ENCODE measurements around the gene ALDH1L2. TPM values are rescaled to one million over a fixed set of nuclear protein-coding genes. Genes with fewer than 3 reads are reported as not detected.

ALDH1L2 gene
- total RNA-seq, 1 experiment from 2014 or later: 26.1 TPM

- peaks cover 32% of the 10 kb centered on the region for H3K36me3 Mint-ChIP-seq (ENCODE audit: insufficient read depth, unreplicated experiment)
- no peak overlapping the region for H3K27ac Mint-ChIP-seq (ENCODE audit: unreplicated experiment)
- H3K9me3 Mint-ChIP-seq (ENCODE audit: unreplicated experiment): no peaks in the 10 kb centered on the region
- no peak overlapping the region for H3K4me3 ChIP-seq (ENCODE audit: low read depth, low read length)
- H3K36me3 ChIP-seq (ENCODE audit: control insufficient read depth, insufficient read depth, low read length): no peaks in the 10 kb centered on the region
- no peaks in the 10 kb centered on the region for H3K27me3 ChIP-seq (replicated peaks; ENCODE audit: control insufficient read depth, insufficient read depth, low read length)
- no peak for DNase-seq
- H3K9me3 ChIP-seq: no peaks in the 10 kb centered on the region
- intact Hi-C loops (cut with micrococcal nuclease; ENCODE audit: unreplicated experiment): no loop called here
- H3K4me1 ChIP-seq: no peaks in the 10 kb centered on the region
- no peak for TF ChIP-seq CTCF (IDR thresholded peaks at IDR 0.05; ENCODE audit: insufficient read depth in 1 of 2, low read depth in 1 of 2, low read length in 1 of 2, severe bottlenecking in 1 of 2, unreplicated experiment in 1 of 2)
- CTCF ChIA-PET: no interaction called here
- H3K4me3 Mint-ChIP-seq (ENCODE audit: unreplicated experiment): no peak overlapping the region
- POLR2A ChIA-PET: no interaction called here
- no peaks in the 10 kb centered on the region for H3K27me3 Mint-ChIP-seq (ENCODE audit: insufficient read depth, unreplicated experiment)
- H3K4me1 Mint-ChIP-seq (ENCODE audit: low read depth, unreplicated experiment): no peaks in the 10 kb centered on the region
- BruUV-seq (replicated peaks): no TSS peak
Observed at GRCh38 chr12:105047308-105047707, 37.0 kb downstream of the ALDH1L2 start.

- H3K4me1 ChIP-seq: peaks cover 9% of the 10 kb centered on the region; the same call in 1 of the 2 replicates
- CTCF ChIA-PET: no interaction called here
- no peaks in the 10 kb centered on the region for H3K36me3 Mint-ChIP-seq (ENCODE audit: insufficient read depth, unreplicated experiment)
- no peak for TF ChIP-seq CTCF (IDR thresholded peaks at IDR 0.05; ENCODE audit: insufficient read depth in 1 of 2, low read depth in 1 of 2, low read length in 1 of 2, severe bottlenecking in 1 of 2, unreplicated experiment in 1 of 2)
- no peaks in the 10 kb centered on the region for H3K9me3 ChIP-seq
- H3K27me3 ChIP-seq (replicated peaks; ENCODE audit: control insufficient read depth, insufficient read depth, low read length): no peaks in the 10 kb centered on the region
- no peak overlapping the region for H3K4me3 ChIP-seq (ENCODE audit: low read depth, low read length)
- H3K4me1 Mint-ChIP-seq (ENCODE audit: low read depth, unreplicated experiment): no peaks in the 10 kb centered on the region
- POLR2A ChIA-PET: no interaction called here
- no peaks in the 10 kb centered on the region for H3K36me3 ChIP-seq (ENCODE audit: control insufficient read depth, insufficient read depth, low read length)
- BruUV-seq (replicated peaks): no TSS peak
- H3K9me3 Mint-ChIP-seq (ENCODE audit: unreplicated experiment): no peaks in the 10 kb centered on the region
- H3K4me3 Mint-ChIP-seq (ENCODE audit: unreplicated experiment): no peak overlapping the region
- DNase-seq: no peak
- intact Hi-C loops (cut with micrococcal nuclease; ENCODE audit: unreplicated experiment): no loop called here
- H3K27me3 Mint-ChIP-seq (ENCODE audit: insufficient read depth, unreplicated experiment): no peaks in the 10 kb centered on the region
- no peak overlapping the region for H3K27ac Mint-ChIP-seq (ENCODE audit: unreplicated experiment)
Observed at GRCh38 chr12:105041186-105041585, 43.1 kb downstream of the ALDH1L2 start.

- BruUV-seq (replicated peaks): no TSS peak
- intact Hi-C loops (cut with micrococcal nuclease; ENCODE audit: unreplicated experiment): no loop called here
- Histone ChIP-seq H3K36me3 (ENCODE audit: control insufficient read depth, insufficient read depth, low read length) (no peaks in the 10 kb centered on the region), H3K9me3 (no peaks in the 10 kb centered on the region), H3K27me3 (replicated peaks; ENCODE audit: control insufficient read depth, insufficient read depth, low read length) (no peaks in the 10 kb centered on the region), H3K4me1 (peaks cover 9% of the 10 kb centered on the region; the same call in 1 of the 2 replicates), H3K4me3 (ENCODE audit: low read depth, low read length) (no peak overlapping the region)
- no peaks in the 10 kb centered on the region for H3K27me3 Mint-ChIP-seq (ENCODE audit: insufficient read depth, unreplicated experiment)
- TF ChIP-seq CTCF (IDR thresholded peaks at IDR 0.05; ENCODE audit: insufficient read depth in 1 of 2, low read depth in 1 of 2, low read length in 1 of 2, severe bottlenecking in 1 of 2, unreplicated experiment in 1 of 2): no peak
- peak in 1 of 2 experiments; percentile 12 for DNase-seq
- H3K4me1 Mint-ChIP-seq (ENCODE audit: low read depth, unreplicated experiment): no peaks in the 10 kb centered on the region
- H3K27ac Mint-ChIP-seq (ENCODE audit: unreplicated experiment): no peak overlapping the region
- no peak overlapping the region for H3K4me3 Mint-ChIP-seq (ENCODE audit: unreplicated experiment)
- no peaks in the 10 kb centered on the region for H3K36me3 Mint-ChIP-seq (ENCODE audit: insufficient read depth, unreplicated experiment)
- ChIA-PET POLR2A (no interaction called here), CTCF (no interaction called here)
- no peaks in the 10 kb centered on the region for H3K9me3 Mint-ChIP-seq (ENCODE audit: unreplicated experiment)
Observed at GRCh38 chr12:105040476-105040875, 43.8 kb downstream of the ALDH1L2 start.

Measured in Caco-2 (cell line).